ENCODE data around the gene PSME1. TPM values are rescaled to one million over a fixed set of nuclear protein-coding genes. Genes with fewer than 3 reads are reported as not detected.

PSME1 gene
- total and polyA plus RNA-seq, 2 of the 13 experiments (the other 11 are each of a cell fraction or from before 2014, with no cell fraction given), result 159 to 608 TPM

DNA sequence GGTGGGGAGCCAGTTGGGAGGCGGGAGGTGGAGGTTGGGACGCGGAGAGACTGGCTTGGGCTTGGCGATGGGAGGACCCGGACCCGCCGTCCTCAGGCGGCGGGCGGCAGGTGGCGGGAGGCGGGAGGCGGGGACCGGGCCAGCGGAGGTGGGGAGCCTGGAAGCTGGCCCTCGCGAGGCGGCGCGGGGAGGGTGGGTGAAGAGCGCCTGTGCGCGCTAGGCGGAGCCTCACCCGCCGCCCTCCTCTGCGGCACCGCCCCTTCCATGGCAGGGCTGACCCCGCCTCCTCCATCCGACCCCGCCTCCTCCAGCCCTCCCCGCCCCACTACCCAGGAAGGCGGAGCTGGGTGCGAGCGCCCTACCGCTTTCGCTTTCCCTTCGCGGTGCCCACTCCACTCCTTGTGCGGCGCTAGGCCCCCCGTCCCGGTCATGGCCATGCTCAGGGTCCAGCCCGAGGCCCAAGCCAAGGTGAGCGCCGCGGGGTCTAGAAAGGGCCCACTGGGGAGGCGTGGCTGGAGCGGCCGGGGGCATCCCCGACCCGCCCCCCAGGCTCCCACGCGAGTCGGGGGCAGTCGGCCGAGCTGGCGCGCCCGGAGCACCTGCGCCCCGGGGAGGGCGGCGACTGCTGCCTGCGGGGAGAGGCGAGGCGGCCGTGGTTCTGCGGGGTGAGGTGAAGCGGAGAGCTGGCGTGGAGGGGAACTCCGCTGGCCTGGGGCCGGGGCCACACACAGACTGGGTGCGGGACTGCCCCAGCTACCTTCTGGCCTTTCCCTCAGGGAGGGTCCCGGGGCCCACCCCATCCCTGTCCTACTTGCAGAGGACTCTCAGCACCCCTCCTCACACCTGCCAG is at the start of gene PSME1 (continued):
- TF ChIP-seq, protein P1, sequence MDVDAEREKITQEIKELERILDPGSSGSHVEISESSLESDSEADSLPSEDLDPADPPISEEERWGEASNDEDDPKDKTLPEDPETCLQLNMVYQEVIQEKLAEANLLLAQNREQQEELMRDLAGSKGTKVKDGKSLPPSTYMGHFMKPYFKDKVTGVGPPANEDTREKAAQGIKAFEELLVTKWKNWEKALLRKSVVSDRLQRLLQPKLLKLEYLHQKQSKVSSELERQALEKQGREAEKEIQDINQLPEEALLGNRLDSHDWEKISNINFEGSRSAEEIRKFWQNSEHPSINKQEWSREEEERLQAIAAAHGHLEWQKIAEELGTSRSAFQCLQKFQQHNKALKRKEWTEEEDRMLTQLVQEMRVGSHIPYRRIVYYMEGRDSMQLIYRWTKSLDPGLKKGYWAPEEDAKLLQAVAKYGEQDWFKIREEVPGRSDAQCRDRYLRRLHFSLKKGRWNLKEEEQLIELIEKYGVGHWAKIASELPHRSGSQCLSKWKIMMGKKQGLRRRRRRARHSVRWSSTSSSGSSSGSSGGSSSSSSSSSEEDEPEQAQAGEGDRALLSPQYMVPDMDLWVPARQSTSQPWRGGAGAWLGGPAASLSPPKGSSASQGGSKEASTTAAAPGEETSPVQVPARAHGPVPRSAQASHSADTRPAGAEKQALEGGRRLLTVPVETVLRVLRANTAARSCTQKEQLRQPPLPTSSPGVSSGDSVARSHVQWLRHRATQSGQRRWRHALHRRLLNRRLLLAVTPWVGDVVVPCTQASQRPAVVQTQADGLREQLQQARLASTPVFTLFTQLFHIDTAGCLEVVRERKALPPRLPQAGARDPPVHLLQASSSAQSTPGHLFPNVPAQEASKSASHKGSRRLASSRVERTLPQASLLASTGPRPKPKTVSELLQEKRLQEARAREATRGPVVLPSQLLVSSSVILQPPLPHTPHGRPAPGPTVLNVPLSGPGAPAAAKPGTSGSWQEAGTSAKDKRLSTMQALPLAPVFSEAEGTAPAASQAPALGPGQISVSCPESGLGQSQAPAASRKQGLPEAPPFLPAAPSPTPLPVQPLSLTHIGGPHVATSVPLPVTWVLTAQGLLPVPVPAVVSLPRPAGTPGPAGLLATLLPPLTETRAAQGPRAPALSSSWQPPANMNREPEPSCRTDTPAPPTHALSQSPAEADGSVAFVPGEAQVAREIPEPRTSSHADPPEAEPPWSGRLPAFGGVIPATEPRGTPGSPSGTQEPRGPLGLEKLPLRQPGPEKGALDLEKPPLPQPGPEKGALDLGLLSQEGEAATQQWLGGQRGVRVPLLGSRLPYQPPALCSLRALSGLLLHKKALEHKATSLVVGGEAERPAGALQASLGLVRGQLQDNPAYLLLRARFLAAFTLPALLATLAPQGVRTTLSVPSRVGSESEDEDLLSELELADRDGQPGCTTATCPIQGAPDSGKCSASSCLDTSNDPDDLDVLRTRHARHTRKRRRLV (CRISPR knock-in tag; IDR thresholded peaks at IDR 0.05), result 0 out of 2 replicates have a peak, but pooled peaks have one; percentile 77
- TF ChIP-seq ZNF605 (CRISPR knock-in tag; IDR thresholded peaks at IDR 0.05) (peak; percentile 89), HNF4A (CRISPR knock-in tag; IDR thresholded peaks at IDR 0.05) (peak; percentile 74), ZNF616 (CRISPR knock-in tag; IDR thresholded peaks at IDR 0.05; ENCODE audit: low read depth) (peak; percentile 91; the same call in 1 of the 2 replicates), ARID2 (CRISPR knock-in tag; IDR thresholded peaks at IDR 0.05; ENCODE audit: borderline replicate concordance) (no peak; the same call in 1 of the 2 replicates), BRCA1 (CRISPR knock-in tag; IDR thresholded peaks at IDR 0.05) (no peak; the same call in 1 of the 2 replicates), ZNF333 (CRISPR knock-in tag; IDR thresholded peaks at IDR 0.05; ENCODE audit: borderline replicate concordance) (peak; percentile 98; the same call in 1 of the 2 replicates), ZNF337 (CRISPR knock-in tag; IDR thresholded peaks at IDR 0.05; ENCODE audit: borderline replicate concordance, low read depth) (peak; percentile 82; the same call in 1 of the 2 replicates), ZNF510 (CRISPR knock-in tag; IDR thresholded peaks at IDR 0.05; ENCODE audit: low read depth) (peak; percentile 4; the same call in 1 of the 2 replicates), PAF1 (CRISPR knock-in tag; IDR thresholded peaks at IDR 0.05) (no peak), XRCC5 (optimal IDR thresholded peaks at IDR 0.05; ENCODE audit: low read length) (peak; percentile 53), ZNF775 (CRISPR knock-in tag; IDR thresholded peaks at IDR 0.05; ENCODE audit: borderline replicate concordance) (no peak), ZMYM4 (CRISPR knock-in tag; IDR thresholded peaks at IDR 0.05) (no peak), ZNF12 (CRISPR knock-in tag; IDR thresholded peaks at IDR 0.05) (peak; percentile 78; the same call in 1 of the 2 replicates)
- TF ChIP-seq, protein P2, sequence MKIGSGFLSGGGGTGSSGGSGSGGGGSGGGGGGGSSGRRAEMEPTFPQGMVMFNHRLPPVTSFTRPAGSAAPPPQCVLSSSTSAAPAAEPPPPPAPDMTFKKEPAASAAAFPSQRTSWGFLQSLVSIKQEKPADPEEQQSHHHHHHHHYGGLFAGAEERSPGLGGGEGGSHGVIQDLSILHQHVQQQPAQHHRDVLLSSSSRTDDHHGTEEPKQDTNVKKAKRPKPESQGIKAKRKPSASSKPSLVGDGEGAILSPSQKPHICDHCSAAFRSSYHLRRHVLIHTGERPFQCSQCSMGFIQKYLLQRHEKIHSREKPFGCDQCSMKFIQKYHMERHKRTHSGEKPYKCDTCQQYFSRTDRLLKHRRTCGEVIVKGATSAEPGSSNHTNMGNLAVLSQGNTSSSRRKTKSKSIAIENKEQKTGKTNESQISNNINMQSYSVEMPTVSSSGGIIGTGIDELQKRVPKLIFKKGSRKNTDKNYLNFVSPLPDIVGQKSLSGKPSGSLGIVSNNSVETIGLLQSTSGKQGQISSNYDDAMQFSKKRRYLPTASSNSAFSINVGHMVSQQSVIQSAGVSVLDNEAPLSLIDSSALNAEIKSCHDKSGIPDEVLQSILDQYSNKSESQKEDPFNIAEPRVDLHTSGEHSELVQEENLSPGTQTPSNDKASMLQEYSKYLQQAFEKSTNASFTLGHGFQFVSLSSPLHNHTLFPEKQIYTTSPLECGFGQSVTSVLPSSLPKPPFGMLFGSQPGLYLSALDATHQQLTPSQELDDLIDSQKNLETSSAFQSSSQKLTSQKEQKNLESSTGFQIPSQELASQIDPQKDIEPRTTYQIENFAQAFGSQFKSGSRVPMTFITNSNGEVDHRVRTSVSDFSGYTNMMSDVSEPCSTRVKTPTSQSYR (CRISPR knock-in tag; IDR thresholded peaks at IDR 0.05; ENCODE audit: borderline replicate concordance), result peak; percentile 65
- TF ChIP-seq, protein P3, sequence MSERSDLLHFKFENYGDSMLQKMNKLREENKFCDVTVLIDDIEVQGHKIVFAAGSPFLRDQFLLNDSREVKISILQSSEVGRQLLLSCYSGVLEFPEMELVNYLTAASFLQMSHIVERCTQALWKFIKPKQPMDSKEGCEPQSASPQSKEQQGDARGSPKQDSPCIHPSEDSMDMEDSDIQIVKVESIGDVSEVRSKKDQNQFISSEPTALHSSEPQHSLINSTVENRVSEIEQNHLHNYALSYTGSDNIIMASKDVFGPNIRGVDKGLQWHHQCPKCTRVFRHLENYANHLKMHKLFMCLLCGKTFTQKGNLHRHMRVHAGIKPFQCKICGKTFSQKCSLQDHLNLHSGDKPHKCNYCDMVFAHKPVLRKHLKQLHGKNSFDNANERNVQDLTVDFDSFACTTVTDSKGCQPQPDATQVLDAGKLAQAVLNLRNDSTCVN (CRISPR knock-in tag; IDR thresholded peaks at IDR 0.05; ENCODE audit: borderline replicate concordance), result peak; percentile 36; the same call in 1 of the 2 replicates
- TF ChIP-seq, protein P4, sequence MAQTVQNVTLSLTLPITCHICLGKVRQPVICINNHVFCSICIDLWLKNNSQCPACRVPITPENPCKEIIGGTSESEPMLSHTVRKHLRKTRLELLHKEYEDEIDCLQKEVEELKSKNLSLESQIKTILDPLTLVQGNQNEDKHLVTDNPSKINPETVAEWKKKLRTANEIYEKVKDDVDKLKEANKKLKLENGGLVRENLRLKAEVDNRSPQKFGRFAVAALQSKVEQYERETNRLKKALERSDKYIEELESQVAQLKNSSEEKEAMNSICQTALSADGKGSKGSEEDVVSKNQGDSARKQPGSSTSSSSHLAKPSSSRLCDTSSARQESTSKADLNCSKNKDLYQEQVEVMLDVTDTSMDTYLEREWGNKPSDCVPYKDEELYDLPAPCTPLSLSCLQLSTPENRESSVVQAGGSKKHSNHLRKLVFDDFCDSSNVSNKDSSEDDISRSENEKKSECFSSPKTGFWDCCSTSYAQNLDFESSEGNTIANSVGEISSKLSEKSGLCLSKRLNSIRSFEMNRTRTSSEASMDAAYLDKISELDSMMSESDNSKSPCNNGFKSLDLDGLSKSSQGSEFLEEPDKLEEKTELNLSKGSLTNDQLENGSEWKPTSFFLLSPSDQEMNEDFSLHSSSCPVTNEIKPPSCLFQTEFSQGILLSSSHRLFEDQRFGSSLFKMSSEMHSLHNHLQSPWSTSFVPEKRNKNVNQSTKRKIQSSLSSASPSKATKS (CRISPR knock-in tag; IDR thresholded peaks at IDR 0.05), result no peak

All from HepG2 (cell line).